Astrocyte (in vitro differentiated cells and primary cell): ENCODE results near the gene RETREG1. TPM values are rescaled to one million over a fixed set of nuclear protein-coding genes. Genes with fewer than 3 reads are reported as not detected.
"Not testable (repeated sequence)": the region's sequence is repeated elsewhere in the genome, so short reads cannot be mapped to it uniquely, and the experiment has no call there.

Source experiments
- DNase-seq: peaks from one replicate; pipeline ENCODE4 v3.0.0-alpha.2; 2010; ENCODE audit warnings: low read depth
- FAIRE-seq: peaks from 2 replicates; lab custom pipeline; 2011; peaks lifted over from hg19 to GRCh38; lab: Jason Lieb, UNC
- H2AFZ ChIP-seq: 2 replicates; pipeline ENCODE4 v1.6.0; 2012; ENCODE audit warnings: low read depth, low read length, inconsistent platforms
- H3K27ac ChIP-seq: 2 replicates; pipeline ENCODE4 v1.5.1; 2011; ENCODE audit warnings: low read depth, low read length, inconsistent platforms
- H3K27me3 ChIP-seq: 2 replicates; pipeline ENCODE4 v1.6.0; 2011; ENCODE audit warnings: low read length, inconsistent platforms; ENCODE audit not compliant: insufficient read depth
- H3K36me3 ChIP-seq: 2 replicates; pipeline ENCODE4 v1.5.1; 2011; ENCODE audit warnings: low read length, inconsistent platforms; ENCODE audit not compliant: insufficient read depth
- H3K4me1 ChIP-seq: 2 replicates; pipeline ENCODE4 v1.5.1; 2011; ENCODE audit warnings: low read length, inconsistent platforms; ENCODE audit not compliant: insufficient read depth
- H3K4me2 ChIP-seq: 2 replicates; pipeline ENCODE4 v1.6.0; 2012; ENCODE audit warnings: low read length, inconsistent platforms
- H3K4me3 ChIP-seq: 2 replicates; pipeline ENCODE4 v1.5.1; 2011; ENCODE audit warnings: low read depth, mild to moderate bottlenecking, low read length, inconsistent platforms; ENCODE audit not compliant: insufficient read depth
- H3K79me2 ChIP-seq: 2 replicates; pipeline ENCODE4 v1.6.0; 2012; ENCODE audit warnings: mild to moderate bottlenecking, low read length, inconsistent platforms; ENCODE audit not compliant: insufficient read depth
- H3K9ac ChIP-seq: 2 replicates; pipeline ENCODE4 v1.6.0; 2012; ENCODE audit warnings: mild to moderate bottlenecking, low read length, inconsistent platforms
- H3K9me3 ChIP-seq: 2 replicates; pipeline ENCODE4 v1.5.1; 2012; ENCODE audit warnings: low read depth, mild to moderate bottlenecking, low read length, inconsistent platforms; ENCODE audit not compliant: insufficient read depth
- H4K20me1 ChIP-seq: 2 replicates; pipeline ENCODE4 v1.6.0; 2012; ENCODE audit warnings: low read length, inconsistent platforms; ENCODE audit not compliant: insufficient read depth
- H3K27ac Mint-ChIP-seq: one replicate; pipeline ENCODE4 v1.8.0; 2021; ENCODE audit warnings: mild to moderate bottlenecking, mixed read lengths; ENCODE audit not compliant: unreplicated experiment
- H3K27me3 Mint-ChIP-seq: one replicate; pipeline ENCODE4 v1.8.0; 2021; ENCODE audit warnings: low read depth, mixed read lengths; ENCODE audit not compliant: unreplicated experiment
- H3K36me3 Mint-ChIP-seq: one replicate; pipeline ENCODE4 v1.8.0; 2021; ENCODE audit warnings: low read depth, mixed read lengths; ENCODE audit not compliant: unreplicated experiment
- H3K4me1 Mint-ChIP-seq: one replicate; pipeline ENCODE4 v1.8.0; 2021; ENCODE audit warnings: low read depth, mixed read lengths; ENCODE audit not compliant: unreplicated experiment
- H3K4me3 Mint-ChIP-seq: one replicate; pipeline ENCODE4 v1.8.0; 2021; ENCODE audit warnings: mild to moderate bottlenecking, moderate library complexity, mixed read lengths; ENCODE audit not compliant: unreplicated experiment
- H3K9me3 Mint-ChIP-seq: one replicate; pipeline ENCODE4 v1.8.0; 2021; ENCODE audit warnings: mild to moderate bottlenecking, mixed read lengths; ENCODE audit not compliant: unreplicated experiment
- EZH2 ChIP-seq: IDR thresholded peaks from 2 replicates; pipeline ENCODE4 v1.6.1; 2012; ENCODE audit warnings: mild to moderate bottlenecking, low read length, inconsistent platforms; ENCODE audit not compliant: insufficient read depth
- total RNA-seq: library from RNA; stranded (reverse); gene quantifications from 2 replicates; pipeline ENCODE4 v1.2.1, GENCODE V29; 2021
- TF ChIP-seq, protein P1 (sequence below): IDR thresholded peaks from 2 replicates; pipeline ENCODE4 v1.5.1; 2011; ENCODE audit warnings: low read depth, mild to moderate bottlenecking, inconsistent platforms, low read length, moderate library complexity; ENCODE audit not compliant: insufficient read depth

The RETREG1 gene
- total RNA-seq, 1 donor from 2014 or later: 0.98 TPM

DNA sequence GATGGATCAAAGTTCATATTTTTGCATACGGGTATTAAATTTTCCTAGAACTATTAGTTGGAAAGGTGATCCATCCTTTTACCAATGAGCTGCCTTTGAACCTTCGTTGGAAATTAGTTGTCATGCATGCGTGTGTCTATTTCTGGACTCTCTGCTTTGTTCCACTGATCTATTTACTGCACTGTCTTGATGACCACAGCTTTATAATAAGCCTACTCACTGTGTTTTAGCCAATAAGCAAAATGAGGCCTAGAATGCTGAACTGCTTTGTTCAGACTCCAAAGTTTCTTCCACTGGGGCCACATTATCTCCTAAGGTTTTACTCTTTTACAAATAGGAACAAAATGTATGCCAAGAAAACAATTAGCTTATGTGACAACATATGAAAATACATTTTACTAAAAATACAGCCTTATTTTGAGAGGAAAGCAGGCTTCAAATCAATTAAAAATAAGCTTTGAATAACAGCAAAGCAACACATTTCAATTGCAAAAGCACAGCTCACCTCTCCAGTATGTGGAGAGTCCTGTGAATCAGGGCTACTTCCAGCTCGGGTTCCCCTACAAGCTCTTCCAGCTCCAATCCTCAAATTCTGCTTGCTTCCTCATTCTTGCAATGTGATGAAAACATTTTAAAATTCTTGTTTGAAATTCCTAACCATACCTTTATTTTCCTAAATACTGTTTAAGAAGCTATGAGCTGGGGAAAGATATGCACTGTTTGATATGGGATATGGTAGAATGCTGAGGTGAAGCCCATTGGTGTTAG, 72.0 kb downstream of the RETREG1 start:
- Histone ChIP-seq H3K27ac (peak overlapping the region; percentile 15), H3K79me2 (no peaks in the 10 kb centered on the region), H3K9ac (no peak overlapping the region), H3K4me1 (peaks cover 17% of the 10 kb centered on the region), H3K9me3 (no peaks in the 10 kb centered on the region), H3K4me3 (no peak overlapping the region), H3K36me3 (no peaks in the 10 kb centered on the region), H3K27me3 (no peaks in the 10 kb centered on the region), H3K4me2 (no peak overlapping the region), H2AFZ (no peak overlapping the region), H4K20me1 (no peaks in the 10 kb centered on the region)
- DNase-seq (peak; percentile 32), FAIRE-seq (no peak)
- no peaks in the 10 kb centered on the region for H3K9me3 Mint-ChIP-seq
- H3K27ac Mint-ChIP-seq: peak overlapping the region; percentile 72
- H3K36me3 Mint-ChIP-seq: no peaks in the 10 kb centered on the region
- H3K4me3 Mint-ChIP-seq: no peak overlapping the region
- H3K4me1 Mint-ChIP-seq: peaks cover 37% of the 10 kb centered on the region
- H3K27me3 Mint-ChIP-seq: no peaks in the 10 kb centered on the region
- TF ChIP-seq, protein P1, sequence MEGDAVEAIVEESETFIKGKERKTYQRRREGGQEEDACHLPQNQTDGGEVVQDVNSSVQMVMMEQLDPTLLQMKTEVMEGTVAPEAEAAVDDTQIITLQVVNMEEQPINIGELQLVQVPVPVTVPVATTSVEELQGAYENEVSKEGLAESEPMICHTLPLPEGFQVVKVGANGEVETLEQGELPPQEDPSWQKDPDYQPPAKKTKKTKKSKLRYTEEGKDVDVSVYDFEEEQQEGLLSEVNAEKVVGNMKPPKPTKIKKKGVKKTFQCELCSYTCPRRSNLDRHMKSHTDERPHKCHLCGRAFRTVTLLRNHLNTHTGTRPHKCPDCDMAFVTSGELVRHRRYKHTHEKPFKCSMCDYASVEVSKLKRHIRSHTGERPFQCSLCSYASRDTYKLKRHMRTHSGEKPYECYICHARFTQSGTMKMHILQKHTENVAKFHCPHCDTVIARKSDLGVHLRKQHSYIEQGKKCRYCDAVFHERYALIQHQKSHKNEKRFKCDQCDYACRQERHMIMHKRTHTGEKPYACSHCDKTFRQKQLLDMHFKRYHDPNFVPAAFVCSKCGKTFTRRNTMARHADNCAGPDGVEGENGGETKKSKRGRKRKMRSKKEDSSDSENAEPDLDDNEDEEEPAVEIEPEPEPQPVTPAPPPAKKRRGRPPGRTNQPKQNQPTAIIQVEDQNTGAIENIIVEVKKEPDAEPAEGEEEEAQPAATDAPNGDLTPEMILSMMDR: no peak
- no peak for TF ChIP-seq EZH2

GRCh38 chr5:16543206-16543605, 73.6 kb downstream of the RETREG1 start:
- H3K9me3 ChIP-seq, H3K4me3 Mint-ChIP-seq, FAIRE-seq, H3K79me2 ChIP-seq, H3K27me3 ChIP-seq, H3K36me3 Mint-ChIP-seq, H3K27ac ChIP-seq, H3K27ac Mint-ChIP-seq, H3K36me3 ChIP-seq, H3K4me2 ChIP-seq, H2AFZ ChIP-seq, H3K9ac ChIP-seq, H4K20me1 ChIP-seq, H3K4me3 ChIP-seq, H3K27me3 Mint-ChIP-seq, H3K9me3 Mint-ChIP-seq: not testable (repeated sequence)
- H3K4me1 Mint-ChIP-seq: peaks cover 49% of the 10 kb centered on the region
- H3K4me1 ChIP-seq: peaks cover 27% of the 10 kb centered on the region
- peak; percentile 60 for DNase-seq

GRCh38 chr5:16542236-16542635, 74.6 kb downstream of the RETREG1 start:
- H3K27me3 Mint-ChIP-seq: no peaks in the 10 kb centered on the region
- no peak overlapping the region for H3K27ac Mint-ChIP-seq
- H3K9me3 ChIP-seq: no peaks in the 10 kb centered on the region
- no peak overlapping the region for H3K4me2 ChIP-seq
- H3K9ac ChIP-seq: no peak overlapping the region
- H3K4me3 ChIP-seq: no peak overlapping the region
- H3K27ac ChIP-seq: no peak overlapping the region
- H3K36me3 ChIP-seq: no peaks in the 10 kb centered on the region
- no peaks in the 10 kb centered on the region for H3K27me3 ChIP-seq
- peaks cover 47% of the 10 kb centered on the region for H3K4me1 Mint-ChIP-seq
- FAIRE-seq (no peak), DNase-seq (no peak)
- H3K36me3 Mint-ChIP-seq: no peaks in the 10 kb centered on the region
- no peaks in the 10 kb centered on the region for H3K79me2 ChIP-seq
- peaks cover 27% of the 10 kb centered on the region for H3K4me1 ChIP-seq
- no peak overlapping the region for H3K4me3 Mint-ChIP-seq
- no peaks in the 10 kb centered on the region for H3K9me3 Mint-ChIP-seq
- H2AFZ ChIP-seq: no peak overlapping the region
- no peaks in the 10 kb centered on the region for H4K20me1 ChIP-seq
- no peak for TF ChIP-seq EZH2
- TF ChIP-seq, protein P1: no peak

DNA sequence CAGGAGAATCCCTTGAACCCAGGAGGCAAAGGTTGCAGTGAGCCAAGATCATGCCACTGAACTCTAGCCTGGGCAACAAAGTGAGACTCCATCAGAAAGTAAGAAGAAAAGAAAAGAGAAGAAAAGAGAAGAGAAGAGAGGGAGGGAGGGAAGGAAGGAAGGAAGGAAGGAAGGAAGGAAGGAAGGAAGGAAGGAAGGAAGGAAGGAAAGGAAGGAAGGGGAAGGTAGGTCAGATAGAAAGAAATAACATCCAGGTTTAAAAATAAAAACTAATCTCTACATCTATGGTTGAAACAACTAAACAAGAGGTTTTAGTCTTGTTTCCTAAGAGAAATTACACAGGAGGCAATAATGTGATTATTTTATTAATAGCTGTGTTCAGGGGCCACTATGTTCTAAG, 75.2 kb downstream of the RETREG1 start:
- H3K4me3 ChIP-seq, DNase-seq, H3K9ac ChIP-seq, H3K79me2 ChIP-seq, H3K36me3 Mint-ChIP-seq, FAIRE-seq, H3K9me3 ChIP-seq, H3K27me3 Mint-ChIP-seq, H2AFZ ChIP-seq, H3K27me3 ChIP-seq, H4K20me1 ChIP-seq, H3K27ac ChIP-seq, H3K9me3 Mint-ChIP-seq, H3K36me3 ChIP-seq, H3K4me2 ChIP-seq, H3K4me3 Mint-ChIP-seq: not testable (repeated sequence)
- peak overlapping the region; percentile 7 for H3K27ac Mint-ChIP-seq
- H3K4me1 ChIP-seq: peaks cover 29% of the 10 kb centered on the region
- peaks cover 41% of the 10 kb centered on the region for H3K4me1 Mint-ChIP-seq
